ENCODE data around the gene IGLL1.
"Not testable (repeated sequence)": the region's sequence is repeated elsewhere in the genome, so short reads cannot be mapped to it uniquely, and the experiment has no call there.

Gene IGLL1

GRCh38 chr22:23574877-23575276, 5.2 kb downstream of the IGLL1 start:
- no peak for DNase-seq (ENCODE audit: low spot score)
- no peak overlapping the region for H3K27ac ChIP-seq (ENCODE audit: poor library complexity, severe bottlenecking)
- H3K27me3 ChIP-seq (ENCODE audit: insufficient read depth, poor library complexity, severe bottlenecking): no peaks in the 10 kb centered on the region
- H3K4me3 ChIP-seq (ENCODE audit: severe bottlenecking): no peak overlapping the region
- no peak for ATAC-seq (ENCODE audit: low read depth)
- no peak for TF ChIP-seq CTCF (IDR thresholded peaks at IDR 0.05; ENCODE audit: poor library complexity, severe bottlenecking)
- H3K4me1 ChIP-seq (ENCODE audit: insufficient read depth, poor library complexity, severe bottlenecking): no peaks in the 10 kb centered on the region
- no peaks in the 10 kb centered on the region for H3K36me3 ChIP-seq (ENCODE audit: low read depth)
- no peaks in the 10 kb centered on the region for H3K9me3 ChIP-seq (ENCODE audit: severe bottlenecking)

GRCh38 chr22:23574371-23574811, 5.7 kb downstream of the IGLL1 start:
- Histone ChIP-seq H3K36me3 (ENCODE audit: low read depth) (no peaks in the 10 kb centered on the region), H3K4me3 (ENCODE audit: severe bottlenecking) (no peak overlapping the region), H3K27me3 (ENCODE audit: insufficient read depth, poor library complexity, severe bottlenecking) (no peaks in the 10 kb centered on the region), H3K27ac (ENCODE audit: poor library complexity, severe bottlenecking) (no peak overlapping the region), H3K9me3 (ENCODE audit: severe bottlenecking) (no peaks in the 10 kb centered on the region), H3K4me1 (ENCODE audit: insufficient read depth, poor library complexity, severe bottlenecking) (no peaks in the 10 kb centered on the region)
- no peak for DNase-seq (ENCODE audit: low spot score)
- no peak for ATAC-seq (ENCODE audit: low read depth)
- TF ChIP-seq CTCF (IDR thresholded peaks at IDR 0.05; ENCODE audit: poor library complexity, severe bottlenecking): no peak

- not testable (repeated sequence) for H3K27ac ChIP-seq (ENCODE audit: poor library complexity, severe bottlenecking); H3K9me3 ChIP-seq (ENCODE audit: severe bottlenecking); ATAC-seq (ENCODE audit: low read depth); H3K36me3 ChIP-seq (ENCODE audit: low read depth); H3K4me1 ChIP-seq (ENCODE audit: insufficient read depth, poor library complexity, severe bottlenecking); H3K4me3 ChIP-seq (ENCODE audit: severe bottlenecking); DNase-seq (ENCODE audit: low spot score); H3K27me3 ChIP-seq (ENCODE audit: insufficient read depth, poor library complexity, severe bottlenecking)
These were observed 6.3 kb downstream of the IGLL1 start for GRCh38 chr22:23573701-23574235.

GRCh38 chr22:23573106-23573505, 7.0 kb downstream of the IGLL1 start:
- H3K27me3 ChIP-seq (ENCODE audit: insufficient read depth, poor library complexity, severe bottlenecking); H3K4me1 ChIP-seq (ENCODE audit: insufficient read depth, poor library complexity, severe bottlenecking); H3K27ac ChIP-seq (ENCODE audit: poor library complexity, severe bottlenecking); H3K36me3 ChIP-seq (ENCODE audit: low read depth); ATAC-seq (ENCODE audit: low read depth); H3K4me3 ChIP-seq (ENCODE audit: severe bottlenecking); DNase-seq (ENCODE audit: low spot score); H3K9me3 ChIP-seq (ENCODE audit: severe bottlenecking): not testable (repeated sequence)

- DNase-seq (ENCODE audit: low spot score) (no peak), ATAC-seq (ENCODE audit: low read depth) (no peak)
- H3K36me3 ChIP-seq (ENCODE audit: low read depth): no peaks in the 10 kb centered on the region
- no peak for TF ChIP-seq CTCF (IDR thresholded peaks at IDR 0.05; ENCODE audit: poor library complexity, severe bottlenecking)
- no peak overlapping the region for H3K27ac ChIP-seq (ENCODE audit: poor library complexity, severe bottlenecking)
- H3K4me3 ChIP-seq (ENCODE audit: severe bottlenecking): no peak overlapping the region
- H3K9me3 ChIP-seq (ENCODE audit: severe bottlenecking): no peaks in the 10 kb centered on the region
- H3K27me3 ChIP-seq (ENCODE audit: insufficient read depth, poor library complexity, severe bottlenecking): peaks cover 11% of the 10 kb centered on the region
- no peaks in the 10 kb centered on the region for H3K4me1 ChIP-seq (ENCODE audit: insufficient read depth, poor library complexity, severe bottlenecking)
These were observed 8.6 kb downstream of the IGLL1 start for GRCh38 chr22:23571486-23571885.

- Histone ChIP-seq H3K4me1 (ENCODE audit: insufficient read depth, poor library complexity, severe bottlenecking) (no peaks in the 10 kb centered on the region), H3K27me3 (ENCODE audit: insufficient read depth, poor library complexity, severe bottlenecking) (peaks cover 18% of the 10 kb centered on the region), H3K9me3 (ENCODE audit: severe bottlenecking) (no peaks in the 10 kb centered on the region), H3K4me3 (ENCODE audit: severe bottlenecking) (no peak overlapping the region), H3K36me3 (ENCODE audit: low read depth) (no peaks in the 10 kb centered on the region), H3K27ac (ENCODE audit: poor library complexity, severe bottlenecking) (no peak overlapping the region)
- DNase-seq (ENCODE audit: low spot score): no peak
- TF ChIP-seq CTCF (IDR thresholded peaks at IDR 0.05; ENCODE audit: poor library complexity, severe bottlenecking): no peak
- no peak for ATAC-seq (ENCODE audit: low read depth)
These were observed 9.4 kb downstream of the IGLL1 start for GRCh38 chr22:23570681-23571080.
